DMS114 treated with DMSO at 0.1 percent for 48 hours (cell line): ENCODE data around the gene GGT5.
"Not testable (repeated sequence)": the region's sequence is repeated elsewhere in the genome, so short reads cannot be mapped to it uniquely, and the experiment has no call there.

Source experiments
- DNase-seq: peaks from one replicate; lab custom pipeline; 2025; ENCODE audit not compliant: unreplicated experiment; lab: John Stamatoyannopoulos, UW

GGT5 gene

GRCh38 chr22:24263479-24263878 lies 18.6 kb upstream of the GGT5 start:
- not testable (repeated sequence) for DNase-seq

- DNase-seq, result not testable (repeated sequence)
Observed at GRCh38 chr22:24262185-24262749, 17.4 kb upstream of the GGT5 start.

GRCh38 chr22:24259459-24259858 lies 14.6 kb upstream of the GGT5 start:
- DNase-seq, result peak; percentile 25

- DNase-seq, result not testable (repeated sequence)
Observed at GRCh38 chr22:24256736-24257135, 11.9 kb upstream of the GGT5 start.

GRCh38 chr22:24256136-24256535 lies 11.3 kb upstream of the GGT5 start:
- DNase-seq, result not testable (repeated sequence)

- DNase-seq, result not testable (repeated sequence)
Observed at GRCh38 chr22:24253126-24253525, 8.2 kb upstream of the GGT5 start.

GRCh38 chr22:24251286-24251685 lies 6.4 kb upstream of the GGT5 start:
- not testable (repeated sequence) for DNase-seq

- not testable (repeated sequence) for DNase-seq
Observed at GRCh38 chr22:24249413-24249812, 4.5 kb upstream of the GGT5 start.

GRCh38 chr22:24248611-24249010 lies 3.7 kb upstream of the GGT5 start:
- DNase-seq, result not testable (repeated sequence)

- DNase-seq, result peak; percentile 48
Observed at GRCh38 chr22:24247564-24248344, 2.9 kb upstream of the GGT5 start.

- DNase-seq, result no peak
Observed at GRCh38 chr22:24247011-24247507, 2.2 kb upstream of the GGT5 start.

GRCh38 chr22:24245584-24246561 lies 991 bp upstream of the GGT5 start:
- not testable (repeated sequence) for DNase-seq

GRCh38 chr22:24244144-24244787 lies 616 bp downstream of the GGT5 start:
- DNase-seq, result no peak

- DNase-seq, result not testable (repeated sequence)
Observed at GRCh38 chr22:24243417-24243816, 1.5 kb downstream of the GGT5 start.

- DNase-seq, result not testable (repeated sequence)
Observed at GRCh38 chr22:24240985-24241692, 3.7 kb downstream of the GGT5 start.

- DNase-seq, result no peak
Observed at GRCh38 chr22:24240381-24240780, 4.5 kb downstream of the GGT5 start.

GRCh38 chr22:24238101-24238694 lies 6.7 kb downstream of the GGT5 start:
- DNase-seq, result not testable (repeated sequence)

- no peak for DNase-seq
Observed at GRCh38 chr22:24236656-24237055, 8.2 kb downstream of the GGT5 start.

GRCh38 chr22:24235315-24235714 lies 9.6 kb downstream of the GGT5 start:
- DNase-seq, result no peak

- no peak for DNase-seq
Observed at GRCh38 chr22:24233816-24234215, 11.1 kb downstream of the GGT5 start.
